ENCODE results near the gene CAMTA2. TPM values are rescaled to one million over a fixed set of nuclear protein-coding genes. Genes with fewer than 3 reads are reported as not detected.

Gene CAMTA2
- polyA plus RNA-seq, 2 of the 4 experiments (the other 2 are of a cell fraction) = 12.4 to 30.3 TPM

GRCh38 chr17:4958102-4958501, 29.4 kb downstream of the CAMTA2 start (continued):
- TF ChIP-seq FOXS1 (CRISPR knock-in tag; IDR thresholded peaks at IDR 0.05) = no peak
- no peak for TF ChIP-seq HEYL (CRISPR knock-in tag; IDR thresholded peaks at IDR 0.05)

- Histone ChIP-seq H3K4me3 (no peak overlapping the region), H3K4me1 (peaks cover 17% of the 10 kb centered on the region), H3K4me2 (no peak overlapping the region), H3K27ac (no peak overlapping the region), H3K9me3 (no peaks in the 10 kb centered on the region)
- no peak for TF ChIP-seq HOXA7 (CRISPR knock-in tag; IDR thresholded peaks at IDR 0.05)
- TF ChIP-seq POLR2AphosphoS2 (conservative IDR thresholded peaks at IDR 0.05; ENCODE audit: low read length) = peak; percentile 28; the same call in 1 of the 2 replicates
- no peak for TF ChIP-seq HDAC2 (IDR thresholded peaks at IDR 0.05)
- no peak for TF ChIP-seq JUNB (IDR thresholded peaks at IDR 0.05)
- no peak for TF ChIP-seq BCL3 (IDR thresholded peaks at IDR 0.05)
- TF ChIP-seq ZC3H11A (IDR thresholded peaks at IDR 0.05) = no peak
- no peak for TF ChIP-seq TFCP2L1 (CRISPR knock-in tag; IDR thresholded peaks at IDR 0.05)
- TF ChIP-seq TP53 (CRISPR knock-in tag; IDR thresholded peaks at IDR 0.05) = no peak
- peak; percentile 24; the same call in 2 of the 3 replicates for TF ChIP-seq CTCF (IDR thresholded peaks at IDR 0.05)
- no peak for TF ChIP-seq HMGXB4 (CRISPR knock-in tag; IDR thresholded peaks at IDR 0.05; ENCODE audit: borderline replicate concordance)
- TF ChIP-seq JUN (IDR thresholded peaks at IDR 0.05) = peak in 1 of 2 experiments; percentile 25; a peak in 1 of 5 replicates
- WGBS (ENCODE audit: missing lambda C conversion rate) = 91% methylated on average over 10 of the region's 10 CpGs
- no peak for DNase-seq (ENCODE audit: low read depth in 1 of 2, low spot score in 1 of 2)
- ChIA-PET POLR2A (interaction anchor here (2.0 kb wide), 1 partner anchor 11 kb away, joined by 14 read pairs; the partner anchor contains the start of gene SPAG7), CTCF (interaction anchor here (0.6 to 7.1 kb wide), 8 partner anchors 8 to 74 kb away, joined by 3 to 63 read pairs (median 5); partner anchors contain the start of genes CAMTA2 and SPAG7)
- ATAC-seq = no peak
- no peak for FAIRE-seq
Observed at GRCh38 chr17:4956493-4957061, 30.9 kb downstream of the CAMTA2 start.

GRCh38 chr17:4955091-4955490, 32.4 kb downstream of the CAMTA2 start:
- H3K4me1 ChIP-seq = peaks cover 27% of the 10 kb centered on the region
- H3K4me3 ChIP-seq = no peak overlapping the region
- TF ChIP-seq FOXS1 (CRISPR knock-in tag; IDR thresholded peaks at IDR 0.05) (no peak), FOSL2 (IDR thresholded peaks at IDR 0.05) (no peak), FOSL2 (CRISPR knock-in tag; IDR thresholded peaks at IDR 0.05) (no peak), POLR2A (IDR thresholded peaks at IDR 0.05; ENCODE audit: low read length) (peak; percentile 18; the same call in 1 of the 2 replicates)
- no peak overlapping the region for H3K4me2 ChIP-seq
- ATAC-seq (no peak), DNase-seq (ENCODE audit: low read depth in 1 of 2, low spot score in 1 of 2) (no peak), FAIRE-seq (no peak)
- WGBS (ENCODE audit: missing lambda C conversion rate) = 96% methylated on average over 8 of the region's 8 CpGs
- ChIA-PET CTCF (interaction anchor here (0.7 to 7.1 kb wide), 9 partner anchors 10 to 223 kb away, joined by 3 to 63 read pairs (median 4); partner anchors contain the start of genes CAMTA2, CHRNE, RNF167 and SLC25A11), POLR2A (interaction anchor here (0.6 kb wide), 2 partner anchors 251 to 437 kb away, joined by 3 read pairs; partner anchors contain the start of gene PELP1)
- H3K27ac ChIP-seq = no peak overlapping the region
- no peaks in the 10 kb centered on the region for H3K9me3 ChIP-seq

Measured in A549 (cell line).